K562 (cell line): ENCODE measurements around the gene KCP. TPM values are rescaled to one million over a fixed set of nuclear protein-coding genes. Genes with fewer than 3 reads are reported as not detected.

Source experiments
- BMI1 ChIP-seq: fragments of 150-350 bp; IDR thresholded peaks from 2 replicates; pipeline ENCODE4 v1.6.1; 2014; ENCODE audit warnings: low read length
- polyA plus RNA-seq, 8 experiments: library from polyadenylated mRNA; depleted of rRNA in 4 of 8; stranded (reverse) in 5 of 8; unstranded in 3 of 8; fragments of >200 nt; fragmentation: Nextera tagmentation in 2 of 8; fragmentation: Illumina TruSeq in 1 of 8; extraction: Ambion mirVana in 2 of 8; extraction: Trizol in 1 of 8; gene quantifications; 2 replicates each; pipeline versions ENCODE4 v1.2.1 to v1.2.3, GENCODE V29; 2011 to 2014; ENCODE audit warnings: inconsistent platforms in 1 of 8, missing spikeins in 1 of 8
- total RNA-seq, 7 experiments: library from RNA; depleted of rRNA in 6 of 7; stranded (reverse); fragments of >200 nt in 6 of 7; fragmentation: Illumina TruSeq in 2 of 7; extraction: Trizol in 2 of 7; gene quantifications; 2 replicates each; pipeline versions ENCODE4 v1.2.1 to v1.2.3, GENCODE V29; 2011 to 2021; ENCODE audit warnings: low replicate concordance in 1 of 7
- TF ChIP-seq, protein P1 (sequence below): fragments of 450-650 bp; IDR thresholded peaks from 2 replicates; pipeline ENCODE4 v1.6.1; 2016; ENCODE audit warnings: mild to moderate bottlenecking, moderate library complexity
- TF ChIP-seq, protein P2 (sequence below): fragments of 250-450 bp; sonication (Bioruptor Pico); IDR thresholded peaks from 2 replicates; pipeline ENCODE4 v1.4.0; 2020; ENCODE audit warnings: borderline replicate concordance
- TF ChIP-seq, protein P3 (sequence below), 2 experiments: fragments of 450-650 bp; formaldehyde crosslinking in 1 of 2; IDR thresholded peaks; 2 replicates each; pipeline versions ENCODE4 v1.4.0 to v1.6.1; 2014 to 2020; ENCODE audit warnings: mild to moderate bottlenecking in 2 of 2, borderline replicate concordance in 1 of 2, low read depth in 1 of 2

KCP gene
- total and polyA plus RNA-seq, 9 of the 15 experiments (the other 6 are each of a cell fraction or from before 2014, with no cell fraction given), result 0.06 to 0.17 (median 0.12) TPM; not detected in 3

DNA sequence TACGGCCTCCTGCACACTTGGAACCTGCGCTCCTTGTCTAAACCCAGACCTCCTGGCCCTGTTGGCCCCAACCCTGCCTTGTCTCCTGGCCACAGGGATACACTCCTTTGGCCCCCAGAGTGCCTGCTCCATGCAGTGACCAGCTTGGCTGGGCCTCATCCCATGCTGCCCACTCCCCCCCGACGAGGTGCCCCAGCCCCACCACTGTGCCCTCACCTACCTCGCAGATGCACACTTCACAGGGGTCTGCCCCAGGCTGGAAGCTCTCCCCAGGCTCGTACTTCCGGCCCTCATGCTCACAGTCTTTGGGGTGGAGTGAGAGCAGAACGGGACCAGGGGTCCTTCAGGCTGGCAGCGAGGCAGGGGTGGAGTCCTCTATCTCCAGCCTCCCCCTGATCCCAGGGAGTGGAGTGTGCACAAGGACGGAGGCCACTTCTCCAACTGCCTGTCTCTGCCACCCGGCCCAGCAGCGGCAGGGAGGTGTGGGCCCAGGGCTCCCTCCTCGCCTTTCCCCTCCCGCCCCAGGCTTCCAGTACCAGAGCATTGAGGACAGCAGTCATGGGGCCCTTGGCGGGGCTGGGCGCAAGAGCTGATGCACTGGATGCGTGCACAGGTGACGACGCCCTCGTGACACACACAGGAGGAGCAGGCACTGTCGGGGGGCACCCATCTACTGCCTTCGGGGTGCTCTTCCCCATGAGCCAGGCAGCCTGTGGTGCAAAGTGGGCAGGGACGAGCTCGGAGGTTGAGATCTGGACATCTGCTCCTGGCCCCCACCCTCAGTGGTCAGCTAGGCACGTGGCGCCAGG lies 25.7 kb downstream of the KCP start (continued):
- TF ChIP-seq, protein P1, sequence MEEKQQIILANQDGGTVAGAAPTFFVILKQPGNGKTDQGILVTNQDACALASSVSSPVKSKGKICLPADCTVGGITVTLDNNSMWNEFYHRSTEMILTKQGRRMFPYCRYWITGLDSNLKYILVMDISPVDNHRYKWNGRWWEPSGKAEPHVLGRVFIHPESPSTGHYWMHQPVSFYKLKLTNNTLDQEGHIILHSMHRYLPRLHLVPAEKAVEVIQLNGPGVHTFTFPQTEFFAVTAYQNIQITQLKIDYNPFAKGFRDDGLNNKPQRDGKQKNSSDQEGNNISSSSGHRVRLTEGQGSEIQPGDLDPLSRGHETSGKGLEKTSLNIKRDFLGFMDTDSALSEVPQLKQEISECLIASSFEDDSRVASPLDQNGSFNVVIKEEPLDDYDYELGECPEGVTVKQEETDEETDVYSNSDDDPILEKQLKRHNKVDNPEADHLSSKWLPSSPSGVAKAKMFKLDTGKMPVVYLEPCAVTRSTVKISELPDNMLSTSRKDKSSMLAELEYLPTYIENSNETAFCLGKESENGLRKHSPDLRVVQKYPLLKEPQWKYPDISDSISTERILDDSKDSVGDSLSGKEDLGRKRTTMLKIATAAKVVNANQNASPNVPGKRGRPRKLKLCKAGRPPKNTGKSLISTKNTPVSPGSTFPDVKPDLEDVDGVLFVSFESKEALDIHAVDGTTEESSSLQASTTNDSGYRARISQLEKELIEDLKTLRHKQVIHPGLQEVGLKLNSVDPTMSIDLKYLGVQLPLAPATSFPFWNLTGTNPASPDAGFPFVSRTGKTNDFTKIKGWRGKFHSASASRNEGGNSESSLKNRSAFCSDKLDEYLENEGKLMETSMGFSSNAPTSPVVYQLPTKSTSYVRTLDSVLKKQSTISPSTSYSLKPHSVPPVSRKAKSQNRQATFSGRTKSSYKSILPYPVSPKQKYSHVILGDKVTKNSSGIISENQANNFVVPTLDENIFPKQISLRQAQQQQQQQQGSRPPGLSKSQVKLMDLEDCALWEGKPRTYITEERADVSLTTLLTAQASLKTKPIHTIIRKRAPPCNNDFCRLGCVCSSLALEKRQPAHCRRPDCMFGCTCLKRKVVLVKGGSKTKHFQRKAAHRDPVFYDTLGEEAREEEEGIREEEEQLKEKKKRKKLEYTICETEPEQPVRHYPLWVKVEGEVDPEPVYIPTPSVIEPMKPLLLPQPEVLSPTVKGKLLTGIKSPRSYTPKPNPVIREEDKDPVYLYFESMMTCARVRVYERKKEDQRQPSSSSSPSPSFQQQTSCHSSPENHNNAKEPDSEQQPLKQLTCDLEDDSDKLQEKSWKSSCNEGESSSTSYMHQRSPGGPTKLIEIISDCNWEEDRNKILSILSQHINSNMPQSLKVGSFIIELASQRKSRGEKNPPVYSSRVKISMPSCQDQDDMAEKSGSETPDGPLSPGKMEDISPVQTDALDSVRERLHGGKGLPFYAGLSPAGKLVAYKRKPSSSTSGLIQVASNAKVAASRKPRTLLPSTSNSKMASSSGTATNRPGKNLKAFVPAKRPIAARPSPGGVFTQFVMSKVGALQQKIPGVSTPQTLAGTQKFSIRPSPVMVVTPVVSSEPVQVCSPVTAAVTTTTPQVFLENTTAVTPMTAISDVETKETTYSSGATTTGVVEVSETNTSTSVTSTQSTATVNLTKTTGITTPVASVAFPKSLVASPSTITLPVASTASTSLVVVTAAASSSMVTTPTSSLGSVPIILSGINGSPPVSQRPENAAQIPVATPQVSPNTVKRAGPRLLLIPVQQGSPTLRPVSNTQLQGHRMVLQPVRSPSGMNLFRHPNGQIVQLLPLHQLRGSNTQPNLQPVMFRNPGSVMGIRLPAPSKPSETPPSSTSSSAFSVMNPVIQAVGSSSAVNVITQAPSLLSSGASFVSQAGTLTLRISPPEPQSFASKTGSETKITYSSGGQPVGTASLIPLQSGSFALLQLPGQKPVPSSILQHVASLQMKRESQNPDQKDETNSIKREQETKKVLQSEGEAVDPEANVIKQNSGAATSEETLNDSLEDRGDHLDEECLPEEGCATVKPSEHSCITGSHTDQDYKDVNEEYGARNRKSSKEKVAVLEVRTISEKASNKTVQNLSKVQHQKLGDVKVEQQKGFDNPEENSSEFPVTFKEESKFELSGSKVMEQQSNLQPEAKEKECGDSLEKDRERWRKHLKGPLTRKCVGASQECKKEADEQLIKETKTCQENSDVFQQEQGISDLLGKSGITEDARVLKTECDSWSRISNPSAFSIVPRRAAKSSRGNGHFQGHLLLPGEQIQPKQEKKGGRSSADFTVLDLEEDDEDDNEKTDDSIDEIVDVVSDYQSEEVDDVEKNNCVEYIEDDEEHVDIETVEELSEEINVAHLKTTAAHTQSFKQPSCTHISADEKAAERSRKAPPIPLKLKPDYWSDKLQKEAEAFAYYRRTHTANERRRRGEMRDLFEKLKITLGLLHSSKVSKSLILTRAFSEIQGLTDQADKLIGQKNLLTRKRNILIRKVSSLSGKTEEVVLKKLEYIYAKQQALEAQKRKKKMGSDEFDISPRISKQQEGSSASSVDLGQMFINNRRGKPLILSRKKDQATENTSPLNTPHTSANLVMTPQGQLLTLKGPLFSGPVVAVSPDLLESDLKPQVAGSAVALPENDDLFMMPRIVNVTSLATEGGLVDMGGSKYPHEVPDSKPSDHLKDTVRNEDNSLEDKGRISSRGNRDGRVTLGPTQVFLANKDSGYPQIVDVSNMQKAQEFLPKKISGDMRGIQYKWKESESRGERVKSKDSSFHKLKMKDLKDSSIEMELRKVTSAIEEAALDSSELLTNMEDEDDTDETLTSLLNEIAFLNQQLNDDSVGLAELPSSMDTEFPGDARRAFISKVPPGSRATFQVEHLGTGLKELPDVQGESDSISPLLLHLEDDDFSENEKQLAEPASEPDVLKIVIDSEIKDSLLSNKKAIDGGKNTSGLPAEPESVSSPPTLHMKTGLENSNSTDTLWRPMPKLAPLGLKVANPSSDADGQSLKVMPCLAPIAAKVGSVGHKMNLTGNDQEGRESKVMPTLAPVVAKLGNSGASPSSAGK, result peak; percentile 85
- TF ChIP-seq, protein P2, sequence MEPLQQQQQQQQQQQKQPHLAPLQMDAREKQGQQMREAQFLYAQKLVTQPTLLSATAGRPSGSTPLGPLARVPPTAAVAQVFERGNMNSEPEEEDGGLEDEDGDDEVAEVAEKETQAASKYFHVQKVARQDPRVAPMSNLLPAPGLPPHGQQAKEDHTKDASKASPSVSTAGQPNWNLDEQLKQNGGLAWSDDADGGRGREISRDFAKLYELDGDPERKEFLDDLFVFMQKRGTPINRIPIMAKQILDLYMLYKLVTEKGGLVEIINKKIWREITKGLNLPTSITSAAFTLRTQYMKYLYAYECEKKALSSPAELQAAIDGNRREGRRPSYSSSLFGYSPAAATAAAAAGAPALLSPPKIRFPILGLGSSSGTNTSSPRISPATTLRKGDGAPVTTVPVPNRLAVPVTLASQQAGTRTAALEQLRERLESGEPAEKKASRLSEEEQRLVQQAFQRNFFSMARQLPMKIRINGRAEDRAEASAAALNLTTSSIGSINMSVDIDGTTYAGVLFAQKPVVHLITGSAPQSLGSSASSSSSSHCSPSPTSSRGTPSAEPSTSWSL (CRISPR knock-in tag), result no peak
- TF ChIP-seq, protein P3, sequence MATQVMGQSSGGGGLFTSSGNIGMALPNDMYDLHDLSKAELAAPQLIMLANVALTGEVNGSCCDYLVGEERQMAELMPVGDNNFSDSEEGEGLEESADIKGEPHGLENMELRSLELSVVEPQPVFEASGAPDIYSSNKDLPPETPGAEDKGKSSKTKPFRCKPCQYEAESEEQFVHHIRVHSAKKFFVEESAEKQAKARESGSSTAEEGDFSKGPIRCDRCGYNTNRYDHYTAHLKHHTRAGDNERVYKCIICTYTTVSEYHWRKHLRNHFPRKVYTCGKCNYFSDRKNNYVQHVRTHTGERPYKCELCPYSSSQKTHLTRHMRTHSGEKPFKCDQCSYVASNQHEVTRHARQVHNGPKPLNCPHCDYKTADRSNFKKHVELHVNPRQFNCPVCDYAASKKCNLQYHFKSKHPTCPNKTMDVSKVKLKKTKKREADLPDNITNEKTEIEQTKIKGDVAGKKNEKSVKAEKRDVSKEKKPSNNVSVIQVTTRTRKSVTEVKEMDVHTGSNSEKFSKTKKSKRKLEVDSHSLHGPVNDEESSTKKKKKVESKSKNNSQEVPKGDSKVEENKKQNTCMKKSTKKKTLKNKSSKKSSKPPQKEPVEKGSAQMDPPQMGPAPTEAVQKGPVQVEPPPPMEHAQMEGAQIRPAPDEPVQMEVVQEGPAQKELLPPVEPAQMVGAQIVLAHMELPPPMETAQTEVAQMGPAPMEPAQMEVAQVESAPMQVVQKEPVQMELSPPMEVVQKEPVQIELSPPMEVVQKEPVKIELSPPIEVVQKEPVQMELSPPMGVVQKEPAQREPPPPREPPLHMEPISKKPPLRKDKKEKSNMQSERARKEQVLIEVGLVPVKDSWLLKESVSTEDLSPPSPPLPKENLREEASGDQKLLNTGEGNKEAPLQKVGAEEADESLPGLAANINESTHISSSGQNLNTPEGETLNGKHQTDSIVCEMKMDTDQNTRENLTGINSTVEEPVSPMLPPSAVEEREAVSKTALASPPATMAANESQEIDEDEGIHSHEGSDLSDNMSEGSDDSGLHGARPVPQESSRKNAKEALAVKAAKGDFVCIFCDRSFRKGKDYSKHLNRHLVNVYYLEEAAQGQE (IDR thresholded peaks at IDR 0.05; ENCODE audit: borderline replicate concordance), result peak; percentile 17; the same call in 1 of the 2 replicates
- TF ChIP-seq, protein P3 (CRISPR knock-in tag; IDR thresholded peaks at IDR 0.05; ENCODE audit: low read depth), result no peak
- no peak for TF ChIP-seq BMI1
